Thoracic aorta (tissue), 2 donors: Measurements from ENCODE around the gene GLA. TPM values are rescaled to one million over a fixed set of nuclear protein-coding genes. Genes with fewer than 3 reads are reported as not detected.

Experiments
- ATAC-seq: fragments of 150-250 bp; one replicate; pipeline ENCODE4 v1.8.0; 2017; ENCODE audit warnings: low read depth; ENCODE audit not compliant: insufficient number of reproducible peaks, low FRiP score
- DNase-seq: peaks from one replicate; pipeline ENCODE4 v3.0.0-alpha.2; 2020; ENCODE audit warnings: low spot score
- H3K27ac ChIP-seq, 2 donors: fragments of 200-600 bp; sonication (generic); 1 replicate in 1 of 2; 2 replicates in 1 of 2; pipeline ENCODE4 v1.5.1; 2016; ENCODE audit warnings: mild to moderate bottlenecking in 2 of 2, moderate library complexity in 2 of 2
- H3K27me3 ChIP-seq: fragments of 200-600 bp; sonication (generic); replicated peaks from 2 replicates; pipeline ENCODE4 v1.6.0; 2016; ENCODE audit warnings: mild to moderate bottlenecking; ENCODE audit not compliant: insufficient read depth
- H3K36me3 ChIP-seq: fragments of 200-600 bp; sonication (generic); one replicate; pipeline ENCODE4 v1.5.1; 2016
- H3K4me1 ChIP-seq, 2 donors: fragments of 200-600 bp; sonication (generic); 1 replicate in 1 of 2; 2 replicates in 1 of 2; pipeline versions ENCODE4 v1.5.1 to v1.6.0; 2016; ENCODE audit warnings: low read depth in 2 of 2, mild to moderate bottlenecking in 1 of 2; ENCODE audit not compliant: control insufficient read depth in 1 of 2
- H3K4me3 ChIP-seq: fragments of 200-600 bp; sonication (generic); 2 replicates; pipeline ENCODE4 v1.5.1; 2016; ENCODE audit warnings: mild to moderate bottlenecking
- H3K9me3 ChIP-seq: fragments of 200-600 bp; sonication (generic); 2 replicates; pipeline ENCODE4 v1.5.1; 2016
- CTCF ChIP-seq: fragments of 200-600 bp; sonication (generic); IDR thresholded peaks from one replicate; pipeline ENCODE4 v1.5.1; 2019; ENCODE audit warnings: antibody characterized with exemption
- total RNA-seq, 2 donors: library from RNA; depleted of rRNA; stranded (reverse); fragments of >200 nt; gene quantifications; one replicate each; pipeline versions ENCODE4 v1.1.0 to v1.2.3, GENCODE V29; 2016

The GLA gene
- total RNA-seq, 2 donors from 2014 or later: 17.6 to 23.2 TPM

- no peaks in the 10 kb centered on the region for H3K36me3 ChIP-seq
- no peaks in the 10 kb centered on the region for H3K9me3 ChIP-seq
- H3K27ac ChIP-seq: no peak overlapping the region
- TF ChIP-seq CTCF: no peak
- no peak overlapping the region for H3K4me3 ChIP-seq
- H3K4me1 ChIP-seq: no peaks in the 10 kb centered on the region
- no peak for ATAC-seq
- H3K27me3 ChIP-seq: no peaks in the 10 kb centered on the region
- DNase-seq: no peak
Observed at GRCh38 chrX:101398694-101399093, 9.0 kb downstream of the GLA start.

- no peak for TF ChIP-seq CTCF
Observed at GRCh38 chrX:101397779-101398178, 9.9 kb downstream of the GLA start.

GRCh38 chrX:101395789-101396188 lies 11.9 kb downstream of the GLA start:
- H3K36me3 ChIP-seq: no peaks in the 10 kb centered on the region

More at GRCh38 chrX:101397779-101398178, 9.9 kb downstream of the GLA start:
- no peaks in the 10 kb centered on the region for H3K36me3 ChIP-seq
- H3K4me1 ChIP-seq: no peaks in the 10 kb centered on the region
- H3K27ac ChIP-seq: no peak overlapping the region
- DNase-seq (no peak), ATAC-seq (no peak)
- no peak overlapping the region for H3K4me3 ChIP-seq
- H3K9me3 ChIP-seq: no peaks in the 10 kb centered on the region
- no peaks in the 10 kb centered on the region for H3K27me3 ChIP-seq

GRCh38 chrX:101394372-101394771 lies 13.4 kb downstream of the GLA start:
- Histone ChIP-seq H3K4me3 (no peak overlapping the region), H3K36me3 (no peaks in the 10 kb centered on the region), H3K27me3 (no peaks in the 10 kb centered on the region), H3K27ac (no peak overlapping the region), H3K4me1 (peaks cover 4 to 7% of the 10 kb centered on the region in 2 donors), H3K9me3 (no peaks in the 10 kb centered on the region)
- no peak for TF ChIP-seq CTCF
- ATAC-seq: no peak
- DNase-seq: no peak

More at GRCh38 chrX:101395789-101396188, 11.9 kb downstream of the GLA start:
- Histone ChIP-seq H3K4me1 (peaks cover 4 to 7% of the 10 kb centered on the region in 2 donors), H3K9me3 (no peaks in the 10 kb centered on the region), H3K27ac (no peak overlapping the region), H3K4me3 (no peak overlapping the region), H3K27me3 (no peaks in the 10 kb centered on the region)
- TF ChIP-seq CTCF: no peak
- DNase-seq: no peak
- ATAC-seq: no peak

GRCh38 chrX:101393530-101394305 lies 14.0 kb downstream of the GLA start:
- no peak for TF ChIP-seq CTCF
- DNase-seq (no peak), ATAC-seq (no peak)
- Histone ChIP-seq H3K4me3 (no peak overlapping the region), H3K27ac (no peak overlapping the region), H3K9me3 (no peaks in the 10 kb centered on the region), H3K36me3 (no peaks in the 10 kb centered on the region), H3K27me3 (no peaks in the 10 kb centered on the region), H3K4me1 (peaks cover 4 to 7% of the 10 kb centered on the region in 2 donors)
